Measurements from ENCODE around the gene LAMA3.

Gene LAMA3

GRCh38 chr18:23936381-23936958 is 247.2 kb downstream of the LAMA3 start:
- no peak overlapping the region for H3K18ac ChIP-seq (ENCODE audit: low read depth in 1 of 2, low read length in 2 of 2)
- no peak for DNase-seq
- no peak overlapping the region for H2BK120ac ChIP-seq (ENCODE audit: low read depth, low read length)

GRCh38 chr18:23938043-23938756 is 248.9 kb downstream of the LAMA3 start:
- Histone ChIP-seq H3K9ac (ENCODE audit: low read length) (no peak overlapping the region), H3K27ac (ENCODE audit: low read length, poor library complexity, severe bottlenecking) (no peak overlapping the region), H3K27me3 (ENCODE audit: control insufficient read depth in 1 of 2, insufficient read depth in 1 of 2, low read length in 2 of 2) (no peaks in the 10 kb centered on the region), H3K14ac (ENCODE audit: low read length in 2 of 2) (no peak overlapping the region), H3K4me1 (ENCODE audit: control insufficient read depth, insufficient read depth, low read depth, low read length) (peaks cover 6% of the 10 kb centered on the region), H4K8ac (ENCODE audit: low read length) (no peak overlapping the region), H3K18ac (ENCODE audit: low read depth in 1 of 2, low read length in 2 of 2) (no peak overlapping the region), H3K9me3 (ENCODE audit: control insufficient read depth, low read length) (no peaks in the 10 kb centered on the region), H2AK5ac (ENCODE audit: low read length, severe bottlenecking) (no peak overlapping the region), H3K4me3 (ENCODE audit: insufficient read depth in 1 of 2, low read depth in 1 of 2, low read length in 2 of 2) (no peak overlapping the region), H3K23ac (ENCODE audit: low read length in 2 of 2) (no peak overlapping the region), H3K36me3 (ENCODE audit: control insufficient read depth in 1 of 2, insufficient read depth in 2 of 2, low read depth in 1 of 2, low read length in 2 of 2) (peaks cover 0 to 39% of the 10 kb centered on the region in 2 experiments), H2BK120ac (ENCODE audit: low read depth, low read length) (no peak overlapping the region), H2BK12ac (ENCODE audit: low read length in 2 of 2) (no peak overlapping the region), H4K91ac (ENCODE audit: low read length) (no peak overlapping the region), H3K79me1 (replicated peaks; ENCODE audit: low read length, poor library complexity, severe bottlenecking) (no peaks in the 10 kb centered on the region), H2BK15ac (ENCODE audit: low read depth, poor library complexity, severe bottlenecking) (no peak overlapping the region), H2BK5ac (ENCODE audit: low read depth, low read length, poor library complexity, severe bottlenecking) (no peak overlapping the region), H3K4ac (ENCODE audit: low read depth in 1 of 2, low read length in 2 of 2) (no peak overlapping the region), H3K4me2 (ENCODE audit: low read length, poor library complexity, severe bottlenecking) (no peak overlapping the region), H2AFZ (ENCODE audit: low read depth, low read length) (no peak overlapping the region)
- WGBS: 89% methylated on average over 10 of the region's 11 CpGs
- no peak for DNase-seq

More at GRCh38 chr18:23936381-23936958, 247.2 kb downstream of the LAMA3 start:
- H3K4me2 ChIP-seq (ENCODE audit: low read length, poor library complexity, severe bottlenecking): no peak overlapping the region
- no peak overlapping the region for H3K14ac ChIP-seq (ENCODE audit: low read length in 2 of 2)
- no peak overlapping the region for H2AFZ ChIP-seq (ENCODE audit: low read depth, low read length)
- no peak overlapping the region for H4K91ac ChIP-seq (ENCODE audit: low read length)
- H3K36me3 ChIP-seq (ENCODE audit: control insufficient read depth in 1 of 2, insufficient read depth in 2 of 2, low read depth in 1 of 2, low read length in 2 of 2): peaks cover 0 to 47% of the 10 kb centered on the region in 2 experiments
- no peak overlapping the region for H4K8ac ChIP-seq (ENCODE audit: low read length)
- no peak overlapping the region for H3K23ac ChIP-seq (ENCODE audit: low read length in 2 of 2)
- 89% methylated on average over 4 of the region's 6 CpGs for WGBS
- peaks cover 6% of the 10 kb centered on the region for H3K4me1 ChIP-seq (ENCODE audit: control insufficient read depth, insufficient read depth, low read depth, low read length)
- H3K9ac ChIP-seq (ENCODE audit: low read length): no peak overlapping the region
- no peaks in the 10 kb centered on the region for H3K9me3 ChIP-seq (ENCODE audit: control insufficient read depth, low read length)
- no peaks in the 10 kb centered on the region for H3K27me3 ChIP-seq (ENCODE audit: control insufficient read depth in 1 of 2, insufficient read depth in 1 of 2, low read length in 2 of 2)
- H3K4ac ChIP-seq (ENCODE audit: low read depth in 1 of 2, low read length in 2 of 2): no peak overlapping the region
- H2BK12ac ChIP-seq (ENCODE audit: low read length in 2 of 2): no peak overlapping the region
- H2BK5ac ChIP-seq (ENCODE audit: low read depth, low read length, poor library complexity, severe bottlenecking): no peak overlapping the region
- no peak overlapping the region for H2AK5ac ChIP-seq (ENCODE audit: low read length, severe bottlenecking)
- H3K79me1 ChIP-seq (replicated peaks; ENCODE audit: low read length, poor library complexity, severe bottlenecking): no peaks in the 10 kb centered on the region
- H3K27ac ChIP-seq (ENCODE audit: low read length, poor library complexity, severe bottlenecking): no peak overlapping the region
- H3K4me3 ChIP-seq (ENCODE audit: insufficient read depth in 1 of 2, low read depth in 1 of 2, low read length in 2 of 2): no peak overlapping the region
- no peak overlapping the region for H2BK15ac ChIP-seq (ENCODE audit: low read depth, poor library complexity, severe bottlenecking)

GRCh38 chr18:23938901-23939341 is 249.7 kb downstream of the LAMA3 start:
- no peak overlapping the region for H2BK15ac ChIP-seq (ENCODE audit: low read depth, poor library complexity, severe bottlenecking)
- no peak overlapping the region for H4K91ac ChIP-seq (ENCODE audit: low read length)
- H3K9ac ChIP-seq (ENCODE audit: low read length): no peak overlapping the region
- H2BK12ac ChIP-seq (ENCODE audit: low read length in 2 of 2): no peak overlapping the region
- no peak overlapping the region for H3K18ac ChIP-seq (ENCODE audit: low read depth in 1 of 2, low read length in 2 of 2)
- WGBS: 95% methylated on average over 4 of the region's 5 CpGs
- H4K8ac ChIP-seq (ENCODE audit: low read length): no peak overlapping the region
- DNase-seq: no peak
- H3K9me3 ChIP-seq (ENCODE audit: control insufficient read depth, low read length): no peaks in the 10 kb centered on the region
- peaks cover 0 to 42% of the 10 kb centered on the region in 2 experiments for H3K36me3 ChIP-seq (ENCODE audit: control insufficient read depth in 1 of 2, insufficient read depth in 2 of 2, low read depth in 1 of 2, low read length in 2 of 2)
- no peak overlapping the region for H3K27ac ChIP-seq (ENCODE audit: low read length, poor library complexity, severe bottlenecking)
- no peak overlapping the region for H3K4ac ChIP-seq (ENCODE audit: low read depth in 1 of 2, low read length in 2 of 2)
- no peaks in the 10 kb centered on the region for H3K27me3 ChIP-seq (ENCODE audit: control insufficient read depth in 1 of 2, insufficient read depth in 1 of 2, low read length in 2 of 2)
- H3K4me2 ChIP-seq (ENCODE audit: low read length, poor library complexity, severe bottlenecking): no peak overlapping the region
- H3K4me3 ChIP-seq (ENCODE audit: insufficient read depth in 1 of 2, low read depth in 1 of 2, low read length in 2 of 2): no peak overlapping the region
- no peak overlapping the region for H3K14ac ChIP-seq (ENCODE audit: low read length in 2 of 2)
- peaks cover 6% of the 10 kb centered on the region for H3K4me1 ChIP-seq (ENCODE audit: control insufficient read depth, insufficient read depth, low read depth, low read length)
- no peak overlapping the region for H2BK120ac ChIP-seq (ENCODE audit: low read depth, low read length)
- no peak overlapping the region for H2BK5ac ChIP-seq (ENCODE audit: low read depth, low read length, poor library complexity, severe bottlenecking)
- H3K79me1 ChIP-seq (replicated peaks; ENCODE audit: low read length, poor library complexity, severe bottlenecking): no peaks in the 10 kb centered on the region
- no peak overlapping the region for H3K23ac ChIP-seq (ENCODE audit: low read length in 2 of 2)
- H2AFZ ChIP-seq (ENCODE audit: low read depth, low read length): no peak overlapping the region
- no peak overlapping the region for H2AK5ac ChIP-seq (ENCODE audit: low read length, severe bottlenecking)

- Histone ChIP-seq H2BK12ac (ENCODE audit: low read length in 2 of 2) (no peak overlapping the region), H2AK5ac (ENCODE audit: low read length, severe bottlenecking) (no peak overlapping the region), H3K18ac (ENCODE audit: low read depth in 1 of 2, low read length in 2 of 2) (no peak overlapping the region), H3K9ac (ENCODE audit: low read length) (no peak overlapping the region), H4K8ac (ENCODE audit: low read length) (no peak overlapping the region), H3K27me3 (ENCODE audit: control insufficient read depth in 1 of 2, insufficient read depth in 1 of 2, low read length in 2 of 2) (no peaks in the 10 kb centered on the region), H3K4me2 (ENCODE audit: low read length, poor library complexity, severe bottlenecking) (no peak overlapping the region), H3K4me3 (ENCODE audit: insufficient read depth in 1 of 2, low read depth in 1 of 2, low read length in 2 of 2) (no peak overlapping the region), H4K91ac (ENCODE audit: low read length) (no peak overlapping the region), H3K4ac (ENCODE audit: low read depth in 1 of 2, low read length in 2 of 2) (no peak overlapping the region), H3K4me1 (ENCODE audit: control insufficient read depth, insufficient read depth, low read depth, low read length) (peaks cover 6% of the 10 kb centered on the region), H3K27ac (ENCODE audit: low read length, poor library complexity, severe bottlenecking) (no peak overlapping the region), H2BK15ac (ENCODE audit: low read depth, poor library complexity, severe bottlenecking) (no peak overlapping the region), H3K14ac (ENCODE audit: low read length in 2 of 2) (no peak overlapping the region), H2BK5ac (ENCODE audit: low read depth, low read length, poor library complexity, severe bottlenecking) (no peak overlapping the region), H2BK120ac (ENCODE audit: low read depth, low read length) (no peak overlapping the region), H3K79me1 (replicated peaks; ENCODE audit: low read length, poor library complexity, severe bottlenecking) (no peaks in the 10 kb centered on the region), H3K23ac (ENCODE audit: low read length in 2 of 2) (no peak overlapping the region), H2AFZ (ENCODE audit: low read depth, low read length) (no peak overlapping the region), H3K36me3 (ENCODE audit: control insufficient read depth in 1 of 2, insufficient read depth in 2 of 2, low read depth in 1 of 2, low read length in 2 of 2) (peaks cover 0 to 39% of the 10 kb centered on the region in 2 experiments), H3K9me3 (ENCODE audit: control insufficient read depth, low read length) (no peaks in the 10 kb centered on the region)
- no peak for DNase-seq
- 77% methylated on average over 4 of the region's 4 CpGs for WGBS
Observed at GRCh38 chr18:23939366-23939765, 250.1 kb downstream of the LAMA3 start.
